Activated naive CD4-positive, alpha-beta T cell treated with anti-CD3 and anti-CD28 coated beads, Interleukin-2, amount 50 U/mL, for 16 hours (primary cell): ENCODE measurements around the gene ROS1.

ENCODE experiments used
- DNase-seq: peaks from one replicate; pipeline ENCODE4 v3.0.0-alpha.2; 2020

The ROS1 gene

DNA sequence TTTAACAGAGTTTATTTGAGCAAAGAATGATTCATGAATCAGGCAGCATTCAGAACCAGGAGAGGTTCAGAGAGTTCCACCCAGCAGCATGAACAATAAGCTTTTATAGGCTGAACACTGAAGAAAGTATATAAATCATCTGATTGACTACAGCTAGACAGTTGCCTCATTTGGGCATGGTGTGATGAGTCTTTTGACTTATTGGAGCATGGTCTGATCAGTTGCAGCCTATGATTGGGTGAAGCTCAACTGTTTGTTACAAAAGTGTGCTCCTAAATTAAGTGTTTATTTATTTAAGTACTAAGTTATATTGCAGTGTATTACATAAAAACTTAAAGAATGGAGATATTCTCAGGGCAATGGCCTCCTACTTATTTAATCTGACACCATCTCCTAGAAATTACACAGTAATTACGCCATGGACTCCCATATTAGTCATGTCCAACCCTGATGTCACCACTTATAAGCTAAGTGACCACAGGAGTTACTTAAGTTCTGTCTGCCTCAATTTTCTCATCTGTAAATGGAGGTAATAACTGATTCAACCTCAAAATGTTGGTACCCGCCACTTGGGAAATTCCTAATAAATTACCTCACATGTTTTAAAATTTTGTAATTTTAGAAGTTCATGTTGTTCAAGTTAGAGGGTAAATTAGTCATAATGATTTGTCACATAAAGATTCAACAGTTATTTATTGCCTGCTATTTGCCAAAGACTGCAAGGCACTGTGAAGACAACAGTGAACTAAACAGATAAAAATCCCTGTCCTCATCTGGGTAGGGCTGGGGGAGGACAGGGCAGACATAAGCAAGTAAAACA is 15.2 kb upstream of the ROS1 start:
- no peak for DNase-seq

DNA sequence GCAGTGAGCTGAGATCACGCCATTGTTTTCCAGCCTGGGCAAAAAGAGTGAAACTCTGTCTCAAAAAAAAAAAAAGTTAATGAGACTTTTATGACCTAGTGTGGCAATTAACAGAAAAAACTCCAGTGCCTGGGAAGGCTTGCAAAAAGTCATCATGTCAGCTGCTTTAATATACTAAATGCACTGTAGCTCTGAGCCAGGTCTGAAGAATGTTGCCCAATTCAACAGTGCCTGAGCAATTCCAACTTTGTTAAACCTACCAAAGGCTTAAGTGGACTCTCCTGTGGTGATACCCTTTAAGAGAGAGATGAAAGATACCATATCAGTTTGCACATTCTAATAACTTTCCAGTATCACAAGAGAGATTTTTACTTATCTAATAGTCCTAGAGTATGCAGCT is 6.5 kb upstream of the ROS1 start:
- DNase-seq = no peak

DNA sequence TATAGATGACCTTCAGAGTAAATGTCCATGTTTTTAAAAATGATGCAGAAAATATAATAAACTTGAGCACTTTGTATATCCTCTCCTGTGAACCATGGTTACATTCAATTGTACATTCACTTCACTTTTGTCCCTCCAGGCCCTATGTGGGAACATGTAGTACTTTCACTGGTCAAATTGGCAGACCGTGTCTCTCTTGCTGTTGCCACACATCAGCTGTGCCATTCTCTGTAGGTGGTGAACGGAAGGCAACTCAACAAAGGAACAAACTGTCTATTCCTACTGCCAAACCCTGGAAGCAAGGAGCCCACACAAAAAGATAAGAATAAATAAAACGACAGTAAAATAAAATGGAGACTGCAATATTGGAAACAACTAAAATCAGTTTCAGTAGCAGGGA is 2.0 kb downstream of the ROS1 start:
- DNase-seq = no peak

DNA sequence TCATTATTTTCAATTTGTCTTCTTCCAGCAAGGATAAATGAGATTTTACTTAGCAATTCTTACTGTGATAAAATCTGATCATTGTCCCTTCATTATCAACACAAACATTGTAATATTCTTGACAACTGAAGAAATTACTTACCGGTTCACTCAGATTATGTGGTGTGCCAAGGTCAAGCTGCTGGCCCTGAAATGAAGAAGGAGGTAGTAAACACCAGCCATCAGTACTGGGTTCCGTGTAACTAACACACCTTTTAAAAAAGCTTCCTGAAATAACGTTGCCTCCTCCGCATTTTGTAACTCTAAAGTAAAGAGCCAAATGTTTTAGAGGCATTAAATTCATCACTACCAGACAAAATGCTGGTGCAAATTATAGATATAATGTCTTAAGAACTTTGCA is 7.4 kb downstream of the ROS1 start:
- no peak for DNase-seq

DNA sequence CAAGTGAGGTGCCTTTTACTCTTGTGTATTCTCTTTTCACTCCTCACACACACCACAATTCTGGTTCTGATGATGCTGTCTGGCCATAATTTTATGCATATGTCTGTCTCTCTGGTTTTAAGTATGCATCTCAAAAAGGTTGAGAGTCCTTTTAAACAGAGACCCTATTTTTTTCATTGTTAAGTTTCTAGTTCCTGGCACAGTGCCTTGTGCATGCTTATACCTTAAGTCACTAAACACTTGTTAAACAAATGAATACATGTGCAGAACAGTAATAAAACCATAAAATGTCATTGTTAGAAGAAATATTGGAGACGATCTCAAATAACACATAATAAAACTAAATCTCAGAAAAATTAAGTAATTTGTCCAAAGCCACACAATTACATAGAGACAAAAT is 7.9 kb downstream of the ROS1 start:
- no peak for DNase-seq

DNA sequence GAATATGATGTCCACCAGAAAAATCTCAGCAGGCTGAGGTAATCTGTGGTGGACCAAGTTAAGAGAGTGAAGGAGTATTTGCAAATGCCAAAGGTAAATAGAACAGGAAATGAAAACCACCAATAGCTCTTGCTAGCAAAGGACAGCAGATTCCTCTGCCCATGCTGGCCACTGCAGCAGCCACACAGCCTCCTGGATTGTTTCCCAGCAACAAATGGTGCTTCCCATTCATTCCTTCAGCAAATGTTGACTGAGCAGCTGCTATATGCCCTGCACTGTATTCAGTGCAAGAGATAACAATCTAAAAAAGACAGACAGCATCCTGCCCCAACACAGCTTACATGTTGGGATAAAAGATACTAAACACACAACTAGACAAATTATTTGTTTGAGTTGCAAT is 11.0 kb downstream of the ROS1 start:
- no peak for DNase-seq

DNA sequence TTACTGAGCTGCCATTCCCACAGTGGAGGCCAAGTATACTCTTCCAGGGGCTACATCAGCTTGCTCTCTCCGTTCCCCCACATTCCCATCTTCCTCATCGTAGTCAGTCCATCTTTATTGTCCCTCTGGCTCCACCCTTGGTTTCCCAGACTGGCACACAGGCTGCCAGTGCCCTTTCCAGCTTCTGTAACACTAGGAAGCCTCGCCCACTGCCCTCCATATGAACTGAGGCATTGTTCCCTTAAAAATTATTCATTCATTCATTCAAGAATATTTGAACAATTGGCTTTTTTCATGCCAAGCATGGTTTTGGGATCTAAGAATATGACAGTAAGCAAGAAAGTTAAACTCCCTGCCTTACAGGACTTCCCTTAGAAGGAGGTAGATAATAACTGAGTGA is 14.3 kb downstream of the ROS1 start:
- no peak for DNase-seq

DNA sequence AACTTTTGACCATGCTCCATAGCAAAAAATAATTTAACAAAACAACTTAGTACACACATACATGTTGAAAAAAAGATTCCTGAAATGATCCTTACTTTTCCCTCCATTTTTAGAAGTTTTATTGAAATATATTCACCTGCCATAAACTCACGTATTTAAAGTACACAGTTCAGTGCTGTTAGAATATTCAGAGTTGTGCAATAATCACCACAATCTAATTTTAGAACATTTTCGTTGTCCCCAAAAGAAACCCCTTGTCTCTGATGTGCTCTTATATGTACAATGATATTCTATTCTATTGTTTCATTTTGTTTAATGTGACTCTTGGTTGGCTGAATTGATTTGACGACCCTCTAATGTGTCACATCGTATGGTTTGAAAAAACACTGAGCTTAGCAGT is 15.9 kb downstream of the ROS1 start:
- no peak for DNase-seq

DNA sequence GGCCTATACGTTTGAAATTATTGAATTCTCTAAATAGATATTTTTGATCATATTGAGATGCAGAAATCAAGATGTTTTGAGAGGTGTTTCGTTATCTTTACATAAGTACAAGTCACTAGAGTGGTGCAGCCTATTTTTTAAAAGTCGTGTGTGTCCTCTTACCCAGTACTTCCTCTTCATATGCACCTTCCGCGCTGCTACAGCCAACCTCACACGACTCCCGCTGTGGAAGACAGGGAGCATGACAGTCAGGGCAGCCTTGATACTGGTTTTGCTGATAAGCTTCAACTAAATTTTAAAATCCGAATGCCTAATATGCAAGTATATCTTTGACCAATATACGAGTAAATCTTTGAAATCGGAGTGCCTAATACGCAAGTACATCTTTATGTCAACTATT is 16.3 kb downstream of the ROS1 start:
- no peak for DNase-seq

DNA sequence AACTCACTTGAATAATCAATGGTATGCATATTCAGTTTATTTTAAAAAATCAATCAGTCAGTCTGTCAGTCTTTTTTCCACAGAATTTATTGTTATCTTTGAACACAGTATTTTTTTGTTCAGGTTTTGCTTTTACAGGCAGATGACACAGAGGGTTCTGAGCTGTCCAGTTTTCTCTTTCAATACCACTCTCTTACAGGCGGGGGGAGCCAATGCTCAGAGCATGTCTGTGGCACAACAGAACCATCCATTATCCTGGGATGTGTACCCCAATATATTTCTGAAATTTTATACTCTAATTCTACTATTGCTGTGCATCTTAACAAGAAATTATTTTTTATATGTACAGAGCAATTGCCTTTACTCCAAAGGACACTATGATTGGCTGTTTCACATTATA is 21.2 kb downstream of the ROS1 start:
- DNase-seq = no peak

DNA sequence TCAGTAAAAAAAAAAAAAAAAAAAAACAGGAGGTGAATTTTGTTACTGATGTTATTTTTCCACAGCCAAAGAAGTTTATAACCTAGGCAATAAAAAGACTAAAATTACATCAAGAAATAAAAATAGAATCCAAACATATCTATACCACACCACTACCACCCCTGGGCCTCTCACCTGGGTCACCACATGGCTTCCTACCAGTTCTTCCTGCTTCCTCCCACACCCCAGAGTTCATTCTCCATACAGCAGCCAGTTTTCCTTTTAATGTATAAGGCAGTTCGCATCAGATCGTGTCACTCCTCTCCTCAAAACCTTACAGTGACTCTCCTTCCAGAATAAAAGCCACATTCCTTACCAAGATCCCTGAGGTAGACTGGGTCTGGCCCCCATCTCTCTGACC is 23.9 kb downstream of the ROS1 start:
- DNase-seq = no peak

DNA sequence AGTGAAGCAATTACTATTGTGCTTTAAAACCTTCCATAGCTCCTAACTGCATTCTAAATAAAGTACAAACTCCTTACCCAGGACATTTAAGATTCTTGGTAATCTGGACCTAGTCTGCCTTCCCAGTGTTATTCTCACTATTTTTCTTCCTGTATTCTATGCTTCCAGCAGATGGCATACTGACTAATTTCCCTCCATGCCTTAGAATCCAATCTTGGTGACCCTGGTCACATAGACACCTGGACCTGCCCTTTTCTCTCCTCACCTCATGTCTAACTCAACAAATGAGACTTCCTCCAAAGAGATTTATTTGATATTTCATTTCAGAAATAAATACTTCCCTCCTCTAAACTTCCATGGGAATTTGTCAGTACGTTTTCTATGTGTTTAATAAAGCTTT is 25.8 kb downstream of the ROS1 start:
- no peak for DNase-seq

DNA sequence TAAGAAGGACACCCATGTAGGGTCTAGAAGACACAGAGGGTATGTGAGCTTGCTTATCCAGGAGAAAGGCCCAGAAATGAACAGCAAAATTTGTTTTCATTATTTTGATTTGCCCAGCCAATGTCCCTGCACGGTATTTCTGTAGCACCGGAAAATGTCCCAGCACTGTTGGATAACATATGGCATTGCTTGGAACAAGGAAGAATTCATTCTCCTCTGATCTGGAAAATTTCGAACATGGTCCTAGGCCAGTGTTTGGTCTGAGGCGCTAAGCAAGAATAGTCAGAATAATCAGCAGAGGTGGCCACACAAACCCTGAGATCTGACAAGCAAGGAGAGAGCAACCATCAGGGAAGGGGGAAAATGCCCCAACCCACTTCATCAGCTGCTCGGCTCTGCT is 26.6 kb downstream of the ROS1 start:
- no peak for DNase-seq

DNA sequence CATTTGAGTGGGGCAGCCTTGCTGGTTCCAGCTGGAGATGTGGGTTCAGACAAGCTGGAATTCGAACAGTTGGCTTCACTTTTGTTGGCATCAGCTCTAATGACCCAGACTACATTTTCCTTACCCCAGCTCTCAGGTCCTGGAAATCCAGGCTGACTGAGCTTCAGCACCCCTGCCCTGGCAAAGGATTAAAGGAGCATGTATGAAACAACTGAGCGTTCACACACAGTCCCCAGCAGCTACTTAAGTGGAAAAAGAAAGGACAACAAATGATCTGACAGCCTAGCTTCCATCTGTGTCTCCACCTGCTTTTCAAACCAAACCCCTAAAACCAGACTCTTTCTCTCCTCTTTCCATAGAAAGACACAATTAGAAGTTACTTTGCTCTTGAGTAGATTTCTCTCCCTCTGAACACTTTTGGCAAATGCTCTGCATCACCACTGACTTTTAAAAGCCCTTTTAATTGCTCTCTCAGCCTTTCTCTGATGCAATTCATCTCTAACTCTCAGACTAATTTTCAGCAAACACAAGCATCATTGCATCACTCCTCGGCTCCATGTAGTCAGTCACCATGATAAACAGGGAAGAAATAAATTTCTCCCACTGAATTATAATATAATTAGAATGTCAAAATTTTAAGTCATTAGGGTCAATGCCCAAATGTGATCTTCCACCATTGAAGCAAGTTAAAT is 28.1 kb downstream of the ROS1 start:
- no peak for DNase-seq

DNA sequence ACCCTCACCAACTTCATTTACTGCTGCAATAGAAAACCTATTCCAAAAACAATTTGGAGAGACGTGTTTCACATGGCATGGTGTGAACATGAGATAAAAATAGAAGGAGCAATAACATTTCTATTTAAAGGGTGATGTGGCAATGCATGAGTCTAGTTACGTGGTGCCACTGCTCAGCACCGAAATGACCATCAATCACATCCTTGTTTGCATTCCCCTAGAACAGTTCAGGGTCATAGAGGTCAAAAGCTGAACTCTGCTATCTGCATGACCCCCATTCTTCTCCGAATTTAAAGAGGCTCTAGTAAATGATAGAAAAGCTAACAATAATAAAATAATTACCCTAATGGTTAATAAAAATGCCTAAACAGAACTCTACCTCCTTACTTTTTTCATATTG is 29.5 kb downstream of the ROS1 start:
- no peak for DNase-seq

DNA sequence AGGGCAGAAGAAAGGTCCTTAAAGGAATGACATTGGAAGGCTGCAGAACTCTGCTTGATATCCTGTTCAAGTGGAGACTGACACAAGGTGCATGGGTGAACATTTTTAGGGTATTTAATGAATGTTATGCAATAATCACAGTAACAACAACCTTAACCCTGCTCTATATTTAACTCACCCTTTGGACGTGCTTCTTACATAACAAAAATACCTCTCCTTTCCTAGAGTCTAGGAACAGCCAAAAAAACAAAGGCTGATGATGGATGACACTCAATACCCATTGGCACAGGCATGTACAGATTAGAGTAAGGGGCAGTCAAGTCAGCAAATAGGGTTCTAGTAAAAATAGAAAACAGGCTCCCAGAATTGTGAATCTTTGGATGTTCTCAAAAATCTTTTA is 30.6 kb downstream of the ROS1 start:
- no peak for DNase-seq

DNA sequence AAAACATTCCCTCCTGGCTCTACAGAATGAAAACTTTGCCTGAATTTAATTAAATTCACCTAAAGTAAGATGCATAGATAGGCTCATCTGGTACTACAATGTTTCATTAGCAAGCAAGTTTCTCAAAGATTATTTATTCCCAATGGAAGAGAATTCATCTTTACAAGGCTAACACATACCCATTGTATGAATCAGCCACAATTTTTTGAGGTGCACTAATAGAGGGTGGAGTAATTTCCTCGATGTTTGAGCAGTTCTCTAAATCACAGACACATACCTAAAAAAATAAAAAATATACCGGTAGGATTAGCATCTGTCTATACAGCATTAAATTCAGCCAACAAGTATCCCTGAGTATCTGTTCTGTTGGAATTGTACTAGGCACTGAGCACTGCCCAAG is 32.7 kb downstream of the ROS1 start:
- DNase-seq = no peak

DNA sequence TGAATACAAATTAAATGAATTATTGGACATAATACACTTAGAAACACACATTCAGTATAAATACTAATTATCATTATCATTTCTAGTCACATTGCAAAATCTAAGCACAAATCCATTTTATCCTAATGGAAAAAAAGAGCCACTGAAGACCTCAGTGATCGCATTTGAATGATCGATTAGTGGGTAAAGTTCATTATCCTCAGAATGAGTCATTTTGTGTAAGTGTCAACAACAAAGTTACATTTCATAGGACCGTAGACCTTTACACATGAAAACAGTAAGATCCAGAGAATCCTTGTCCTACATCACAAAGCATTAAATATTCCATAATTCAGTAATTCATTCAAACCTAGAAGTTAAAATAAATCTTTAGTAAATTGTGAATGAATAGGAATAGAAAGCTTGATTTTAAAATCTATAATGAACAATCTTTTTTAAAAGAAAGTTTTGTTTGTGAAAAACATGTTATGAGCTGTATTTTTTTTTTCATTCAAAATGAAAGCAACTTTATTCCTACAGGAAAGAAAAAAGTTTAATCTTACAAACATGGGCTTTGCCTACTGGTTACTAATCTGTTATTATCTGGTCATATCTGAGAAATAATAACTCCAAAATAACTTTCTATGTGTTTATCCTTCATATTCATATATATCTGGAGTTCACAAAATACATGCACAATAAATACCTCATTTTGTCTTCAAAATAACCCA is 33.7 kb downstream of the ROS1 start:
- DNase-seq = no peak

DNA sequence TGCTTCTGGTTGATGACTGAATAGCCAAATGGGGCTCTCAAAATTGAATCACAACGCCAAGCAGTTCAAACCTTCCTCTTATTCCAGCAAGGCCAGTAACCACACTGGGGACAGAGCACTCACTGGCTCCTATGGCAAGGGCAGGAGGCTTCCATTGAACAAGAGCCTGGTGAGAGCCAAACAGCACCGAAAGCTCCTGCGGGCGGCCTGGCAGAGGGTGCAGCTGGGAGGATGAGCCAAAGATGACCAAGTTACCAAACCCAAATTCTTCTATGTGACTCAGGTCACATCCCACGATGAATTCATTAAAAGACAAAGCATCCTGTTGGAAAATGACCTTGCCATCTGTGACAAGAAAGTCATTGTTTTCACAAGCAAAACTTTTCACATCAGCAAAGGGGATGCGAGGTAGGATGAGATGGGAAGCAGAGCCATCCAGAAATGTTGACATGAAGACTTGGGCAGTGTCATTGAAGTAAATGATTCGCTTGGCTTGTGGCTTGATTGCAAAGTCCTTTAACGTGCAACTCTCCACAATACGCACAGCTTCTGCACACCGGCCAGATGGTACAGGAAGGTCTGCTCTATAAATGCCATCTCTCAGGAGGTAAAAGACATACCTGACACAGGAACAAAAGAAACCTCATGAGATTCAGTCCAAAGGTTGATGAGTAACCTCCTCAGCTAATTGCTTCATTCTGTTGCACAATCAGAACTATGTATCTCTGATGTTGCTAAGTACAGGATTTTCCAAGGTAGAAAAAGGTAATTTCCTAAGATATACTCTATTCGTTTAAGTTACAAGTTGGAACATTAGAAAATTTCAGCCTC is 36.3 kb downstream of the ROS1 start:
- DNase-seq = no peak

DNA sequence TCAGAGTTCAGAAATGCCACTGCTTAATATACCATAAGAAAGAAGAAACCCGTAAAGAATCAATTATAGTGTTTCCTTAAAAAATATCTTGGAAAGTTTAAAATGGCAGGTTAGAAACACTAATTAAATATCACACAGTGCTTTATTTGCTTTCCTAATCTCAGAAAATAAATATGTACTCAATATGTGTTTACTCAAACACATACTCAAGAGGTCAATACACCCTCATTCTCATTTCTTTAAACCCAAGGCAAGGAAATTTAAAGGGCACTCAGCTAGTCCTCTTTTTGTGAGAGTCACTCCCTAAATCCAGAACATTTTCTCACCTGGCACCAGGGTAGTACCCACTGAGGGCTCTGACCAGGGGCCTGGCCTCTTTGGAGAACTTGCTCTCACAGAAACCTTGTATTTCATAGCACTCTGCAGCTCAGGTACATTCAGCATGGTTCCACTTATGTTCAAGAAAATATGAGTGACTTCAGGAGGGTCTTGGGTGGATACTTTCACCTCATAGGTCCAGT is 38.2 kb downstream of the ROS1 start:
- no peak for DNase-seq

DNA sequence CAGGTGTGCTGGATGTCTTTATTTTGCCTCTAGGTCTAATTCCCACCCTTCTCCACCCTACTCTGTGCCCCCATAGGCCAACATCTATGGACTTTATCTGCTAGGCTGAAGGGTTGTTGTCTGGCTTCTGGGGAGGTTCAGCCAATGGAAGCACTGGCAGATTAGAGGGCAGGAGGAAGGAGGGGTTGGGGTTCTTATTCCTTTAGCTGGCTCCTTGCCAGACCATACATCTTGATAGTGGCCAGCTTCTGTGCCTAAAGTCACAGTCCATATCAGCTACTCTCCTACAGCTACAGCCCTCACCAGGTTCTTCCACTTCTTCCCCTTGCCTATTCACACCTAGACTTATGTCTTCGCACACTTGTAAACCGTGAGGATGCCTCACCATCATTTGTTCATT is 41.1 kb downstream of the ROS1 start:
- no peak for DNase-seq

DNA sequence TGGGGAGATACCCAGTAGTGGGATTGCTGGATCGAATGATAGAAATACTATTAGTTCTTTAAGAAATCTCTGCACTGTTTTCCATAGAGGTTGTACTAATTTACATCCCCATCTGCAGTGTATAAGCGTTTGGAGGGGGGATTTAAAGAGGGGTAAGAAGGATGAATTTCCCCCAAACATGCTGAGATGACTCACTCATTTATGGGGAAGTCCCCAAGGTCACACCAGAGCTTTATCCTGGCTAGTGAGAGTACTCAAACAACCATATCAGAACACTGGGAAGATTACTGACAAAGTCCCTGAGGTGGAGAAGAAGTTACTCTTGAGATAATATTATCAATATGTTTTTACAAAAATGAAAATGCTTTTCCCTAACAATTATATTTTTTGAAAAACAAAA is 44.0 kb downstream of the ROS1 start:
- no peak for DNase-seq

DNA sequence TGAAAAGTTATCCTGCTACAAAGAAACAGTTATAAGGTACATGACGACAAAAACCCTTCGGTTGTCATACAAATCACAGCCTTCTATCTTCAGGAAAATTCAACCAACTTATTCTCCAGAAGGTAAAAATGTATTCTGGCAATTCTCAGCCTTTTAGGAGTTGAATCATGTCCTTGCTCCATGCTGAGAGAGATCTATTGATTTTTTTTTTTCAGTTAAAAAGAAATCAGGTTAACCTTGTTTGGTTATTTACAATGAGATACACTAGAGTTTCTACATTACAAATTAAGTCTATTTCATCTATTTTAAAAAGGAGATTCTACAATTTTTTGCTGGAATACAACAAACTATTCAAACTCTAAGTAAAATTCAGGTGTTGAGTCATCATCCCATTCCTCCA is 45.4 kb downstream of the ROS1 start:
- DNase-seq = no peak
